ENCODE results near the gene PTPRT.

- TF ChIP-seq POLR2A (IDR thresholded peaks at IDR 0.05; ENCODE audit: low read depth, low read length) (no peak), CTCF (conservative IDR thresholded peaks at IDR 0.05; ENCODE audit: low read depth, low read length) (no peak), USF2 (IDR thresholded peaks at IDR 0.05; ENCODE audit: low read depth, low read length) (no peak), RAD21 (IDR thresholded peaks at IDR 0.05; ENCODE audit: low read length) (no peak), CEBPB (IDR thresholded peaks at IDR 0.05; ENCODE audit: low read depth, low read length) (no peak), MXI1 (IDR thresholded peaks at IDR 0.05; ENCODE audit: borderline replicate concordance, low read depth, low read length) (no peak), MAFK (IDR thresholded peaks at IDR 0.05; ENCODE audit: low read depth, low read length) (no peak), CHD1 (IDR thresholded peaks at IDR 0.05; ENCODE audit: low read depth, low read length) (no peak), RFX5 (IDR thresholded peaks at IDR 0.05; ENCODE audit: low read depth, low read length) (no peak), BHLHE40 (IDR thresholded peaks at IDR 0.05; ENCODE audit: low read depth, low read length) (no peak), RCOR1 (IDR thresholded peaks at IDR 0.05; ENCODE audit: insufficient replicate concordance, low read length) (no peak)
Observed at GRCh38 chr20:42361402-42361970, 828.2 kb downstream of the PTPRT start.

Data from IMR-90 (cell line).